GM23338 (cell line): ENCODE results near the gene DPH6. TPM values are rescaled to one million over a fixed set of nuclear protein-coding genes. Genes with fewer than 3 reads are reported as not detected.
"Not testable (repeated sequence)": the region's sequence is repeated elsewhere in the genome, so short reads cannot be mapped to it uniquely, and the experiment has no call there.

ENCODE experiments used
- ATAC-seq: fragments of 200-7000 bp; cut with Tn5 transposase; 3 replicates; pipeline ENCODE4 v1.9.1; 2020
- DNase-seq: peaks from one replicate; pipeline ENCODE4 v3.0.0-alpha.2; 2015; ENCODE audit warnings: low spot score
- H2AFZ ChIP-seq: fragments of 200-600 bp; sonication (generic); 2 replicates; pipeline ENCODE4 v1.8.0; 2016; ENCODE audit warnings: antibody characterized with exemption, mild to moderate bottlenecking, moderate library complexity
- H3F3A ChIP-seq: fragments of 200-600 bp; sonication (generic); replicated peaks from 2 replicates; pipeline ENCODE4 v1.8.0; 2017; ENCODE audit warnings: antibody characterized with exemption, mixed run types, low read depth
- H3K27ac ChIP-seq: fragments of 200-600 bp; sonication (generic); 2 replicates; pipeline ENCODE4 v1.6.1; 2016; ENCODE audit warnings: low read depth
- H3K27me3 ChIP-seq: fragments of 200-600 bp; sonication (generic); 2 replicates; pipeline ENCODE4 v1.8.0; 2016; ENCODE audit warnings: mild to moderate bottlenecking, mixed run types, moderate library complexity; ENCODE audit not compliant: insufficient read depth
- H3K36me3 ChIP-seq: fragments of 200-600 bp; sonication (generic); 2 replicates; pipeline ENCODE4 v1.8.0; 2016; ENCODE audit warnings: mild to moderate bottlenecking; ENCODE audit not compliant: insufficient read depth
- H3K4me1 ChIP-seq: fragments of 200-600 bp; sonication (generic); 2 replicates; pipeline ENCODE4 v1.8.0; 2016; ENCODE audit warnings: mild to moderate bottlenecking, moderate library complexity; ENCODE audit not compliant: insufficient read depth
- H3K4me2 ChIP-seq: fragments of 200-600 bp; sonication (generic); 2 replicates; pipeline ENCODE4 v1.7.1; 2017; ENCODE audit warnings: mixed run types
- H3K4me3 ChIP-seq: fragments of 200-600 bp; sonication (generic); 2 replicates; pipeline ENCODE4 v1.6.1; 2016; ENCODE audit warnings: mixed run types
- H3K79me2 ChIP-seq: fragments of 200-600 bp; sonication (generic); replicated peaks from 2 replicates; pipeline ENCODE4 v1.8.0; 2017; ENCODE audit warnings: mild to moderate bottlenecking; ENCODE audit not compliant: insufficient read depth
- H3K9me2 ChIP-seq: fragments of 200-600 bp; sonication (generic); 2 replicates; pipeline ENCODE4 v1.8.0; 2017; ENCODE audit not compliant: insufficient read depth
- H4K20me1 ChIP-seq: fragments of 200-600 bp; sonication (generic); replicated peaks from 2 replicates; pipeline ENCODE4 v1.8.0; 2017; ENCODE audit warnings: mild to moderate bottlenecking; ENCODE audit not compliant: insufficient read depth
- H3K27ac Mint-ChIP-seq: 2 replicates; pipeline ENCODE4 v1.8.0; 2020; ENCODE audit warnings: inconsistent platforms, mild to moderate bottlenecking, moderate library complexity, mixed read lengths
- H3K27me3 Mint-ChIP-seq: 3 replicates; pipeline ENCODE4 v1.8.0; 2022; ENCODE audit warnings: low read depth, mild to moderate bottlenecking, moderate library complexity, mixed read lengths, inconsistent platforms; ENCODE audit not compliant: insufficient read depth, poor library complexity
- H3K36me3 Mint-ChIP-seq: 3 replicates; pipeline ENCODE4 v1.8.0; 2021; ENCODE audit warnings: low read depth, mild to moderate bottlenecking, inconsistent platforms, moderate library complexity, mixed read lengths
- H3K4me1 Mint-ChIP-seq: 3 replicates; pipeline ENCODE4 v1.8.0; 2020; ENCODE audit warnings: mild to moderate bottlenecking, inconsistent platforms, mixed read lengths
- H3K4me3 Mint-ChIP-seq: 3 replicates; pipeline ENCODE4 v1.8.0; 2021; ENCODE audit warnings: moderate library complexity, mild to moderate bottlenecking, inconsistent platforms, mixed read lengths
- H3K9me3 Mint-ChIP-seq: 3 replicates; pipeline ENCODE4 v1.8.0; 2020; ENCODE audit warnings: moderate library complexity, mild to moderate bottlenecking, inconsistent platforms, mixed read lengths
- CREB1 ChIP-seq: fragments of 250-450 bp; sonication (Bioruptor Pico); IDR thresholded peaks from 2 replicates; pipeline ENCODE4 v1.5.0; 2020; ENCODE audit warnings: low read depth, mild to moderate bottlenecking, moderate library complexity
- EZH2 ChIP-seq: fragments of 200-600 bp; sonication (generic); IDR thresholded peaks from one replicate; pipeline ENCODE4 v1.8.0; 2017; ENCODE audit warnings: antibody characterized with exemption, mild to moderate bottlenecking, low read depth; ENCODE audit not compliant: unreplicated experiment
- JUNB ChIP-seq: IDR thresholded peaks from one replicate; pipeline ENCODE4 v1.6.1; 2016; ENCODE audit warnings: antibody characterized with exemption; ENCODE audit not compliant: unreplicated experiment
- NANOG ChIP-seq: IDR thresholded peaks from 2 replicates; pipeline ENCODE4 v1.6.1; 2016; ENCODE audit warnings: antibody characterized with exemption, borderline replicate concordance
- POLR2AphosphoS5 ChIP-seq: IDR thresholded peaks from 2 replicates; pipeline ENCODE4 v1.6.1; 2016; ENCODE audit warnings: antibody characterized with exemption, low read depth
- STAT1 ChIP-seq: IDR thresholded peaks from one replicate; pipeline ENCODE4 v1.6.1; 2016; ENCODE audit warnings: antibody characterized with exemption; ENCODE audit not compliant: unreplicated experiment
- ZNF331 ChIP-seq: fragments of 250-450 bp; sonication (Bioruptor Pico); IDR thresholded peaks from 2 replicates; pipeline ENCODE4 v1.5.0; 2020; ENCODE audit warnings: low read depth, mild to moderate bottlenecking, moderate library complexity
- polyA plus RNA-seq: library from polyadenylated mRNA; unstranded; fragments of >200 nt; fragmentation: Nextera tagmentation; extraction: Ambion mirVana; gene quantifications from 2 replicates; pipeline ENCODE4 v1.2.1, GENCODE V29; 2016
- total RNA-seq: library from RNA; depleted of rRNA; stranded (reverse); fragments of >200 nt; shearing (Covaris generic); gene quantifications from 2 replicates; pipeline ENCODE4 v1.2.3, GENCODE V29; 2014

The DPH6 gene
- total and polyA plus RNA-seq, 2 experiments from 2014 or later, result 37.9 to 46.9 TPM

- Histone ChIP-seq H3K4me1 (peaks cover 4% of the 10 kb centered on the region; the same call in 1 of the 2 replicates), H3K36me3 (no peaks in the 10 kb centered on the region), H3K9me2 (no peaks in the 10 kb centered on the region), H3K4me2 (no peak overlapping the region), H3K79me2 (no peaks in the 10 kb centered on the region), H4K20me1 (no peaks in the 10 kb centered on the region), H3F3A (no peaks in the 10 kb centered on the region), H2AFZ (no peak overlapping the region), H3K4me3 (no peak overlapping the region), H3K27me3 (no peaks in the 10 kb centered on the region), H3K27ac (no peak overlapping the region)
- H3K9me3 Mint-ChIP-seq, result peaks cover 12% of the 10 kb centered on the region; the same call in 2 of the 3 replicates
- ATAC-seq, result no peak
- DNase-seq, result no peak
- peaks cover 8% of the 10 kb centered on the region; the same call in 2 of the 3 replicates for H3K4me1 Mint-ChIP-seq
- no peak for TF ChIP-seq EZH2
- no peak for TF ChIP-seq NANOG
- no peak for TF ChIP-seq POLR2AphosphoS5
- no peak overlapping the region for H3K4me3 Mint-ChIP-seq
- peaks cover 11% of the 10 kb centered on the region; the same call in 2 of the 3 replicates for H3K36me3 Mint-ChIP-seq
- no peak overlapping the region for H3K27ac Mint-ChIP-seq
- peaks cover 2% of the 10 kb centered on the region for H3K27me3 Mint-ChIP-seq
Measured at GRCh38 chr15:35442742-35443141, 103.2 kb downstream of the DPH6 start.

GRCh38 chr15:35441279-35441678, 104.7 kb downstream of the DPH6 start:
- H3K4me3 Mint-ChIP-seq, H4K20me1 ChIP-seq, H3K79me2 ChIP-seq, H3K27ac Mint-ChIP-seq, H3K4me2 ChIP-seq, ATAC-seq, H3K27me3 Mint-ChIP-seq, H2AFZ ChIP-seq, DNase-seq, H3K9me2 ChIP-seq, H3K4me1 ChIP-seq, H3K27ac ChIP-seq, H3K4me3 ChIP-seq, H3K27me3 ChIP-seq, H3K36me3 ChIP-seq, H3F3A ChIP-seq: not testable (repeated sequence)
- peaks cover 21% of the 10 kb centered on the region for H3K36me3 Mint-ChIP-seq
- peaks cover 18% of the 10 kb centered on the region; the same call in 2 of the 3 replicates for H3K9me3 Mint-ChIP-seq
- peaks cover 16% of the 10 kb centered on the region for H3K4me1 Mint-ChIP-seq

- Histone ChIP-seq H3K27ac (no peak overlapping the region), H3K4me3 (no peak overlapping the region), H4K20me1 (no peaks in the 10 kb centered on the region), H3K9me2 (no peaks in the 10 kb centered on the region), H3K4me1 (peaks cover 4% of the 10 kb centered on the region; the same call in 1 of the 2 replicates), H3F3A (no peaks in the 10 kb centered on the region), H3K27me3 (no peaks in the 10 kb centered on the region), H3K4me2 (no peak overlapping the region), H2AFZ (no peak overlapping the region), H3K36me3 (no peaks in the 10 kb centered on the region), H3K79me2 (no peaks in the 10 kb centered on the region)
- Mint-ChIP-seq H3K36me3 (peaks cover 31% of the 10 kb centered on the region), H3K9me3 (peaks cover 28% of the 10 kb centered on the region), H3K4me3 (no peak overlapping the region), H3K27me3 (peaks cover 2% of the 10 kb centered on the region), H3K4me1 (peaks cover 16% of the 10 kb centered on the region), H3K27ac (peak overlapping the region; percentile 47; the same call in 1 of the 2 replicates)
- no peak for ATAC-seq
- no peak for DNase-seq
- TF ChIP-seq JUNB (no peak), NANOG (no peak), ZNF331 (CRISPR knock-in tag) (no peak), CREB1 (CRISPR knock-in tag) (no peak)
Measured at GRCh38 chr15:35440265-35440664, 105.7 kb downstream of the DPH6 start.

GRCh38 chr15:35439291-35439690, 106.7 kb downstream of the DPH6 start:
- no peak overlapping the region for H3K4me2 ChIP-seq

More at GRCh38 chr15:35439291-35439690, 106.7 kb downstream of the DPH6 start:
- H3K9me3 Mint-ChIP-seq, result peaks cover 31% of the 10 kb centered on the region
- Histone ChIP-seq H3K27ac (no peak overlapping the region), H3K4me3 (no peak overlapping the region), H3K4me1 (peaks cover 4% of the 10 kb centered on the region; the same call in 1 of the 2 replicates), H3K79me2 (no peaks in the 10 kb centered on the region), H2AFZ (no peak overlapping the region), H4K20me1 (no peaks in the 10 kb centered on the region), H3K9me2 (no peaks in the 10 kb centered on the region), H3F3A (no peaks in the 10 kb centered on the region), H3K36me3 (no peaks in the 10 kb centered on the region), H3K27me3 (no peaks in the 10 kb centered on the region)
- no peak for DNase-seq
- H3K36me3 Mint-ChIP-seq, result peaks cover 34% of the 10 kb centered on the region
- H3K4me1 Mint-ChIP-seq, result peaks cover 16% of the 10 kb centered on the region
- no peak for ATAC-seq
- H3K27me3 Mint-ChIP-seq, result peaks cover 2% of the 10 kb centered on the region
- H3K4me3 Mint-ChIP-seq, result no peak overlapping the region
- no peak for TF ChIP-seq STAT1
- no peak for TF ChIP-seq JUNB
- no peak for TF ChIP-seq ZNF331 (CRISPR knock-in tag)
- no peak overlapping the region for H3K27ac Mint-ChIP-seq
